ENCODE measurements around the gene RHOH. TPM values are rescaled to one million over a fixed set of nuclear protein-coding genes. Genes with fewer than 3 reads are reported as not detected.

RHOH gene
- total RNA-seq, 1 donor from 2014 or later = not detected

DNA sequence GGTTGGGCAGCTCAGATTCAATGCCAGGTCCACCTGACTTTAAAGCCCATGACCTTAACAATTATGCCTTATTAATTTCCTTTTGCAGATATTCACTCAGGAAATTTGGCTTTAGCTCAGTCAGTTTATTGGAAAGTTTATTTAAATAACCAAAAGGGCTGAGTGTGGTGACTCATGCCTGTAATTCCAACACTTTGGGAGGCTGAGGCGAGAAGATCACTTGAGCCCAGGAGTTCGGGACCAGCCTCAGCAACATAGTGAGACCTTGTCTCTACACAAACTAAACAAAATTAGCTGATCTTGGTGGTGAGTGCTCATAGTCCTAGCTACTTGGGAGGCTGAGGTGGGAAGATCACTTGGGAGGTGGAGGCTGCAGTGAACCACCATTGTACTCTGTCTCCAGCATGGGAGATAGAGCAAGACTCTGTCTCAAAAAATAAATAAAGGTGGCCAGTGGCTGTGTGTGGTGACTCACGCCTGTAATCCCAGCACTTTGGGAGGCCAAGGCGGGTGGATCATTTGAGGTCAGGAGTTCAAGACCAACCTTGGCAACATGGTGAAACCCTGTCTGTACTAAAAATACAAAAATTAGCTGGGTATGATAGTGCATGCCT is 43.3 kb downstream of the RHOH start:
- TF ChIP-seq, protein P1, sequence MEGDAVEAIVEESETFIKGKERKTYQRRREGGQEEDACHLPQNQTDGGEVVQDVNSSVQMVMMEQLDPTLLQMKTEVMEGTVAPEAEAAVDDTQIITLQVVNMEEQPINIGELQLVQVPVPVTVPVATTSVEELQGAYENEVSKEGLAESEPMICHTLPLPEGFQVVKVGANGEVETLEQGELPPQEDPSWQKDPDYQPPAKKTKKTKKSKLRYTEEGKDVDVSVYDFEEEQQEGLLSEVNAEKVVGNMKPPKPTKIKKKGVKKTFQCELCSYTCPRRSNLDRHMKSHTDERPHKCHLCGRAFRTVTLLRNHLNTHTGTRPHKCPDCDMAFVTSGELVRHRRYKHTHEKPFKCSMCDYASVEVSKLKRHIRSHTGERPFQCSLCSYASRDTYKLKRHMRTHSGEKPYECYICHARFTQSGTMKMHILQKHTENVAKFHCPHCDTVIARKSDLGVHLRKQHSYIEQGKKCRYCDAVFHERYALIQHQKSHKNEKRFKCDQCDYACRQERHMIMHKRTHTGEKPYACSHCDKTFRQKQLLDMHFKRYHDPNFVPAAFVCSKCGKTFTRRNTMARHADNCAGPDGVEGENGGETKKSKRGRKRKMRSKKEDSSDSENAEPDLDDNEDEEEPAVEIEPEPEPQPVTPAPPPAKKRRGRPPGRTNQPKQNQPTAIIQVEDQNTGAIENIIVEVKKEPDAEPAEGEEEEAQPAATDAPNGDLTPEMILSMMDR (IDR thresholded peaks at IDR 0.05) = no peak
- Mint-ChIP-seq H3K4me1 (ENCODE audit: unreplicated experiment) (no peaks in the 10 kb centered on the region), H3K36me3 (ENCODE audit: unreplicated experiment) (no peaks in the 10 kb centered on the region), H3K27me3 (ENCODE audit: unreplicated experiment) (no peaks in the 10 kb centered on the region), H3K9me3 (ENCODE audit: unreplicated experiment) (no peaks in the 10 kb centered on the region), H3K4me3 (ENCODE audit: unreplicated experiment) (no peak overlapping the region), H3K27ac (ENCODE audit: unreplicated experiment) (no peak overlapping the region)
- DNase-seq (ENCODE audit: extremely low spot score, unreplicated experiment) = no peak

DNA sequence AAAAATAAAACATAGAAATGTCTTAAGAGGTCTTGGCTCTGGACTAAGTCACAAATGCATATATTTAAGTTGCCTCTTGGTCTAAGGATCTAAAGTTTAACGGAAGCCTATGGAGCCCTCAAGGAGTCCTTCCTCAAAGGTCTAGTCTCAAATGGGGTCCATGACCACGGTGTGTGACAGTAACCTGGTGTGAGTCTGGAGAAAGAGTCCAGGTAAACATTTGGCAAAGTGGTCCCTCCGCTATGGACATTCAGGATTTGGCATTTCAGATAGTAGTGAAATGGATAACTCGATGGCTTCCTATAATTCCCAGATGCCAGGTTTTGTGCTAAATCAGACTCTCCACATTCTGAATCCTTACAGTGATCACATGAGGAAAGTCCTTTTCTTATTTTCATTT is 44.2 kb downstream of the RHOH start:
- H3K4me1 Mint-ChIP-seq (ENCODE audit: unreplicated experiment) = no peaks in the 10 kb centered on the region
- H3K9me3 Mint-ChIP-seq (ENCODE audit: unreplicated experiment) = no peaks in the 10 kb centered on the region
- TF ChIP-seq, protein P1 (IDR thresholded peaks at IDR 0.05) = no peak
- no peak for DNase-seq (ENCODE audit: extremely low spot score, unreplicated experiment)
- no peak overlapping the region for H3K4me3 Mint-ChIP-seq (ENCODE audit: unreplicated experiment)
- no peaks in the 10 kb centered on the region for H3K36me3 Mint-ChIP-seq (ENCODE audit: unreplicated experiment)
- H3K27me3 Mint-ChIP-seq (ENCODE audit: unreplicated experiment) = no peaks in the 10 kb centered on the region
- H3K27ac Mint-ChIP-seq (ENCODE audit: unreplicated experiment) = no peak overlapping the region

DNA sequence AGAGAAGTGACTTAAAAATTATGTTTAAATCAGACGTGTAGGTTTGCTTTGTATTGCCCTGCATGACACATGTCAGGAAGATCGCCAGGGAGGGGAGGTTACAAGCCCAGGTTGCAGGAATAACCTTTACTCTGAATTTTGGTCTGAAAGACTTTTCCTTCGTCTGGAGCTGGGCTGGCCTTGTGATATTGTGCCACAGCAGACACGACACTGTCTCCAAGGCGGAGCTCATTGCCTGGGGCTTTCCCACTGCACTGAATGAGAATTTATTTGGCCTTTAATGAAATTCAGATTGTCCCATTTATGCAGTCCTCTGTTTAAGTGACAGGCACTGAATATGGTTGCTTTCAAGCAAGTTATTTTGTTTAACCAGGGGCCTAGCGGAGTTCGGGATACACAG is 45.1 kb downstream of the RHOH start:
- Mint-ChIP-seq H3K27ac (ENCODE audit: unreplicated experiment) (no peak overlapping the region), H3K27me3 (ENCODE audit: unreplicated experiment) (no peaks in the 10 kb centered on the region), H3K9me3 (ENCODE audit: unreplicated experiment) (no peaks in the 10 kb centered on the region), H3K4me3 (ENCODE audit: unreplicated experiment) (no peak overlapping the region), H3K36me3 (ENCODE audit: unreplicated experiment) (no peaks in the 10 kb centered on the region), H3K4me1 (ENCODE audit: unreplicated experiment) (no peaks in the 10 kb centered on the region)
- TF ChIP-seq, protein P1 (IDR thresholded peaks at IDR 0.05) = no peak
- DNase-seq (ENCODE audit: extremely low spot score, unreplicated experiment) = no peak

DNA sequence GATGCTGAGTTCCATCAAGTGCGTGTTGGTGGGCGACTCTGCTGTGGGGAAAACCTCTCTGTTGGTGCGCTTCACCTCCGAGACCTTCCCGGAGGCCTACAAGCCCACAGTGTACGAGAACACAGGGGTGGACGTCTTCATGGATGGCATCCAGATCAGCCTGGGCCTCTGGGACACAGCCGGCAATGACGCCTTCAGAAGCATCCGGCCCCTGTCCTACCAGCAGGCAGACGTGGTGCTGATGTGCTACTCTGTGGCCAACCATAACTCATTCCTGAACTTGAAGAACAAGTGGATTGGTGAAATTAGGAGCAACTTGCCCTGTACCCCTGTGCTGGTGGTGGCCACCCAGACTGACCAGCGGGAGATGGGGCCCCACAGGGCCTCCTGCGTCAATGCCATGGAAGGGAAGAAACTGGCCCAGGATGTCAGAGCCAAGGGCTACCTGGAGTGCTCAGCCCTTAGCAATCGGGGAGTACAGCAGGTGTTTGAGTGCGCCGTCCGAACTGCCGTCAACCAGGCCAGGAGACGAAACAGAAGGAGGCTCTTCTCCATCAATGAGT is 46.6 kb downstream of the RHOH start:
- Mint-ChIP-seq H3K27ac (ENCODE audit: unreplicated experiment) (no peak overlapping the region), H3K36me3 (ENCODE audit: unreplicated experiment) (no peaks in the 10 kb centered on the region), H3K4me3 (ENCODE audit: unreplicated experiment) (no peak overlapping the region), H3K27me3 (ENCODE audit: unreplicated experiment) (no peaks in the 10 kb centered on the region), H3K4me1 (ENCODE audit: unreplicated experiment) (no peaks in the 10 kb centered on the region), H3K9me3 (ENCODE audit: unreplicated experiment) (no peaks in the 10 kb centered on the region)
- no peak for DNase-seq (ENCODE audit: extremely low spot score, unreplicated experiment)
- TF ChIP-seq, protein P1 (IDR thresholded peaks at IDR 0.05) = no peak

DNA sequence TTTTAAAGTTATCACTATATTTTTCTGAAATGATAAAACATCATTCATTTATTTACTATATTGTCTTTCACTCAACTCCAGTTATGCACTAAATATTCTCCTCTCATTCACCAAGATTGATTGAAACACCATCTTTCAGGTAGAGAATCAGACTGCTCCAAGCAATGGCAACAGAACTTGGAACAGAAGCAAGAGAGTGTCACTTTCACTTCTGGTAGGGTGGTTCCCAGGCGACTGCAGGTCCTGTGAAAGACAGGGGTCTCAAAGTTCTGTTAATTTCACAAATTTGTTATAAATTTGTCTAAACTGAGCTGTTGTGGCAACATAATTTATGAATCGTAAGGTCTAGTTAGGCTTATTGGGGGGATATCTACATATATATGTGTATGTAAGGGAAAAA is 47.8 kb downstream of the RHOH start:
- Mint-ChIP-seq H3K4me3 (ENCODE audit: unreplicated experiment) (no peak overlapping the region), H3K4me1 (ENCODE audit: unreplicated experiment) (no peaks in the 10 kb centered on the region), H3K27me3 (ENCODE audit: unreplicated experiment) (no peaks in the 10 kb centered on the region), H3K27ac (ENCODE audit: unreplicated experiment) (no peak overlapping the region), H3K9me3 (ENCODE audit: unreplicated experiment) (no peaks in the 10 kb centered on the region), H3K36me3 (ENCODE audit: unreplicated experiment) (no peaks in the 10 kb centered on the region)
- TF ChIP-seq, protein P1 (IDR thresholded peaks at IDR 0.05) = no peak
- no peak for DNase-seq (ENCODE audit: extremely low spot score, unreplicated experiment)
